DMS153 (cell line): Measurements from ENCODE around the gene ZGLP1.
"Not testable (repeated sequence)": the region's sequence is repeated elsewhere in the genome, so short reads cannot be mapped to it uniquely, and the experiment has no call there.

Experiments
- DNase-seq: peaks from one replicate; lab custom pipeline; 2025; lab: John Stamatoyannopoulos, UW

The ZGLP1 gene

GRCh38 chr19:10293637-10294367 lies 15.8 kb downstream of the ZGLP1 start:
- DNase-seq: no peak

- DNase-seq: no peak
Measured at GRCh38 chr19:10292789-10293636, 16.6 kb downstream of the ZGLP1 start.

GRCh38 chr19:10292206-10292788 lies 17.3 kb downstream of the ZGLP1 start:
- DNase-seq: peak; percentile 45

- DNase-seq: no peak
Measured at GRCh38 chr19:10291554-10292205, 17.9 kb downstream of the ZGLP1 start.

- DNase-seq: no peak
Measured at GRCh38 chr19:10290876-10291553, 18.6 kb downstream of the ZGLP1 start.

- no peak for DNase-seq
Measured at GRCh38 chr19:10290357-10290875, 19.2 kb downstream of the ZGLP1 start.

GRCh38 chr19:10289836-10290356 lies 19.7 kb downstream of the ZGLP1 start, which contains the start of gene ICAM5:
TSS of gene ICAM5 (plus strand) at chr19:10289952. CDS start at chr19:10290044, 92 bp downstream.
- no peak for DNase-seq

GRCh38 chr19:10289167-10289835 lies 20.3 kb downstream of the ZGLP1 start:
- peak; percentile 25 for DNase-seq

GRCh38 chr19:10288662-10289166 lies 20.9 kb downstream of the ZGLP1 start:
- no peak for DNase-seq

- DNase-seq: no peak
Measured at GRCh38 chr19:10286803-10287737, 22.5 kb downstream of the ZGLP1 start, which contains the start of gene ICAM4. TSS of gene ICAM4 (plus strand) at chr19:10286955. CDS start at chr19:10287013, 58 bp downstream.

GRCh38 chr19:10285393-10285792 lies 24.2 kb downstream of the ZGLP1 start:
- DNase-seq: no peak

- no peak for DNase-seq
Measured at GRCh38 chr19:10284960-10285278, 24.7 kb downstream of the ZGLP1 start.

GRCh38 chr19:10284065-10284959 lies 25.3 kb downstream of the ZGLP1 start:
- DNase-seq: no peak

GRCh38 chr19:10283301-10284064 lies 26.1 kb downstream of the ZGLP1 start:
- DNase-seq: no peak

GRCh38 chr19:10282043-10282442 lies 27.6 kb downstream of the ZGLP1 start:
- not testable (repeated sequence) for DNase-seq

GRCh38 chr19:10279737-10280442 lies 29.7 kb downstream of the ZGLP1 start:
- DNase-seq: no peak

- DNase-seq: no peak
Measured at GRCh38 chr19:10278935-10279334, 30.7 kb downstream of the ZGLP1 start.
